GM18511 (cell line): ENCODE data around the gene GABBR2.

Experiments
- ATAC-seq: cut with Tn5 transposase; IDR thresholded peaks from one replicate; pipeline ENCODE4 v1.9.1; 2021; ENCODE audit warnings: mild to moderate bottlenecking, moderate library complexity; ENCODE audit not compliant: unreplicated experiment

Gene GABBR2

DNA sequence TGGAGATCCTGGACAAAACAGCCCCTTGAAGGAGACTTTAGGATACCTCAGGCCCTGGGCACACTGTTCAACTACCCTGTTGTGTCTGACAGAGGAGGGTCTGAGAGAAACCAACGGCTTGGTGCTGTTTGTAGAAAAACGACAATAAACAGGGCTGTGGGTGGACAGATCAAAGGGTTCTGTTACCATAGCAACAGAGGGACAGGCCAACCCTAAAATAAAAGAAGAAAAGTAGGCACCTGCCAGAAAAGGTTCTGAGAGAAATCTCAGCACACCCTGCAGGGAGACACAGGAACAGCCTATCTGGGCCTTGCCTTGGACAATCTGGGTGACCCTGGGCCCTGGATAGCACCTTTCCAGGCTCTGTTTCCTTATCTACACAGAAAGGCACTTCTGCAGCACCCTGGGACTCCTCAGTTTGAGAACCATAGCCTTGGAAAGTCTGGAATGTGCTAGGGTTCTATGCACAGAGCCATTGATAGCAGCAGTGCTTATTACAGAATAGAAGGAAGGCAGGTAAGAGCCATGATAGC is 348.5 kb downstream of the GABBR2 start:
- ATAC-seq = no peak

GRCh38 chr9:98359569-98359968 is 349.2 kb downstream of the GABBR2 start:
- ATAC-seq = no peak

DNA sequence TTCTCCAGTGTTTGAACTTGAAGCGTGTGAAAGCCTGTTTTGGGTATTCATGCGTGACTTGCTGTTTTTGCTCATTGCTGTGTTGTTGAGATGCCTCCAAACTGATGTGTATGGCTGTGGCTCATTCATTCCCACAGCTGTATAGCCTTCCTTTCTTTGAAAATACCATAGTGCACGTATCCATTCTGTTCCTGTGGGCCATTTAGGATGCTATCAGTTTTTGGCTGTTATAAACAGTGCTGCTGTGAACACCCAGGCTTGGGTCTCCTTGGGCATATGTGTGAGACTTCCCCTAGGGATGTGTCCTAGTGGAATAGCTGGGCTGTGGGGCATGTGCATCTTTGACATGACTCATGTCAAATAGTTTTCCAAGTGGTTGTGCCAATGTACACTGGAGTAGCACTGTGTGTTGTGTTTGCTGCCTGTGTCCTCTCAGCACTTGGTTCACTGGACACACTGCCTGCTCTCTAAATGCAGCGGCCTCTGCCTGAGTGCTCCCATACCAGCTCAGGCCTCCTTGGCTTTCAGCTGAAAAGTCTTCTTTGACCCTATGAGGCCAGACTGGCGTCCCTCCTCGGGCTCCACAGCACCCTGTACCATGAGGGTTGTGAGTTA is 350.7 kb downstream of the GABBR2 start:
- no peak for ATAC-seq

DNA sequence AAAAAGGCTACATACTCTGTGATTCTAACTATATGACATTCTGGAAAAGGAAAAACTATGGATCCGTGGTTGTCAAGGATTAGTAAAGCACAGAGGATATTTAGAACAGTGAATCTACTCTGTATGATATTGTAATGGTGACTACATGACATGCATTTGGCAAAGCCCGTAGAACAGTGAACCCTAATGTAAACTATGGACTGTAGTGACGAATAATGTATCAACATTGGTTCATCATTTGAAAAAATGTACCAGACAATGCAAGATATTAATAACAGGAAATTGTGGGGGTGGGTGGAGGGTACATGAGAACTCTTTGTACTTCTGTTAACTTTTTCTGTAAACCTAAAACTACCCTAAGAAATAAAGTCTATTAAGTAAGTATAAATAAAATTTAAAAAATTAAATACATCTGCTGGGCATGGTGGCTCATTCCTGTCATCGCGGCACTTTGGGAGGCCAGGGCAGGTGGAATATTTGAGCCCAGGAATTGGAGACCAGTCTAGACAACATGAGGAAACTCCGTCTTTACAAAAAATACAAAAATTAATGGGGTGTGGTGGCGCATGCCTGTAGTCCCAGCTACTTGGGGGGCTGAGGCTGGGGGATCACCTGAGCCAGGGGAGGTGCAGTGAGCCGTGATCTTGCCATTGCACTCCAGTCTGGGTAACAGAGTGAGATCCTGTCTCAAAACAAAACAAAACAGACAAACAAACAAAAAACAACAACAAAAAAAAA is 351.6 kb downstream of the GABBR2 start:
- no peak for ATAC-seq

GRCh38 chr9:98356326-98356725 is 352.4 kb downstream of the GABBR2 start:
- no peak for ATAC-seq

- ATAC-seq = no peak
Measured at GRCh38 chr9:98351370-98351769, 357.4 kb downstream of the GABBR2 start.

DNA sequence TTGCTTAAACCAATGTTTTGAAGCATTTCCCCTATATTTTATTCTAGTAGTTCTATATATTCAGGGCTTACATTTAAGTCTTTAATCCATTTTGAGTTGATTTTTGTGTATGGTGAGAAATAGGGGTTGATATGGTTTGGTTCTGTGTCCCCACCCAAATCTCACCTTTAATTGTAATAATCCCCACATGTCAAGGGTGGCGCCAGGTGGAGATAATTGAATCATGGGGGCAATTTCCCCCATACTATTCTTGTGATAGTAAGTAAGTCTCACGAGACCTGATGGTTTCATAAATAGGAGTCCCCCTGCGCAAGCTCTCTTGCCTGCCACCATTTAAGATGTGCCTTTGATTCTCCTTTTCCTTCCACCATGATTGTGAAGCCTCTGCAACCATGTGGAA is 361.1 kb downstream of the GABBR2 start:
- ATAC-seq = no peak

- no peak for ATAC-seq
Measured at GRCh38 chr9:98345011-98345410, 363.7 kb downstream of the GABBR2 start.

GRCh38 chr9:98344581-98344980 is 364.2 kb downstream of the GABBR2 start:
- ATAC-seq = no peak

DNA sequence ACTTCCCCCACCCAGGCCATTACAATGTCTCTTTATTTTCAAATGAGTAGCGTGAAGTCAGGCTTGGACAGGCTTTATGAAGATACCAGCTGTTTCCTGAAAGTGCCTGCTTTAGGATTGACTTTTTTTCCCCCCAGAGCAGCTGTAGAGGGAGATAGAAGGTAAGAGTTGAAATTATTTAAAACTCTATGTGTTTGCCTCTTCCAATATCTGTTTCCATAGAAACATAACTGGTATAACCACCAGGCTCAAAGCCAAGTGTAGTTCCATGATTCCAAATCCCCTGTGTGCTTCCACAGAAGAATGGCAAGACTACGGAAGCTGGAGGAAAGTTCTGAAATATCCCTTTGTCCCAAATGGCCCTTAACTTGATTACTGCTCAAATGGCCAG is 365.9 kb downstream of the GABBR2 start:
- no peak for ATAC-seq

DNA sequence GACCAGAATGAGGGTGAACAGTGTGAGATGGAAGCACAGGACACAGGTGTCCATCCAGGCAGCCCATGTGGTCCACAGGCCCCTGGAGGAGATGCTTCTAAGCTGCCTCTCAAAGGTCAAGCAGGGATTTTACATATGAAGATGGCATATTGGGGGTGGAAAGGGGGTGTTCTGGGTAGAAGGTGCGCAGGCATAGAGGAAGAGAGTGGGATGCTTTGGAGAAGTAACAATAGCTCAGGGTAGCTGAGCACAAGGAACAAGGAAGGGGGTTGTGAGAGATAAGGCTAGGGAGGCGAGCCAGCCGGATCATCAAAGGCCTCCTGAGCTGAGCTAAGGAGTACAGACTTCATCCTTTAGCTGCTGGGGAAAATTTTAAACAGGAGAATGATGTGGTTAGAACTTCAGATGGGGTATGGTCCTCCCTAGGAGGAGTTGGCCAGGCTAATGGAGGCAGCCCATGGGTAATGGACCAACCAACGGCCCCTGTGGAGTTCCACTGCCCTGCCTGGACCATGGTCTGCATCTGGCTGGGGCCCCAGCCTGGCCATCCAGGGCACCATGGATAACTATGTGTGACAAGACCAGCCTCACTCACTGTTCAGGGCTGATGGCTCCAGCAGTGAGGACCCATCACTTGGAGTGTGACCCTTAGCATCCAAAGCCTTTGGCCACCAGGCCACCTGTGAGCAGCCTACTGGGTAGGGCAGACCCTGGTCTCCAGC is 366.5 kb downstream of the GABBR2 start:
- no peak for ATAC-seq

- ATAC-seq = no peak
Measured at GRCh38 chr9:98341157-98342097, 367.3 kb downstream of the GABBR2 start.

DNA sequence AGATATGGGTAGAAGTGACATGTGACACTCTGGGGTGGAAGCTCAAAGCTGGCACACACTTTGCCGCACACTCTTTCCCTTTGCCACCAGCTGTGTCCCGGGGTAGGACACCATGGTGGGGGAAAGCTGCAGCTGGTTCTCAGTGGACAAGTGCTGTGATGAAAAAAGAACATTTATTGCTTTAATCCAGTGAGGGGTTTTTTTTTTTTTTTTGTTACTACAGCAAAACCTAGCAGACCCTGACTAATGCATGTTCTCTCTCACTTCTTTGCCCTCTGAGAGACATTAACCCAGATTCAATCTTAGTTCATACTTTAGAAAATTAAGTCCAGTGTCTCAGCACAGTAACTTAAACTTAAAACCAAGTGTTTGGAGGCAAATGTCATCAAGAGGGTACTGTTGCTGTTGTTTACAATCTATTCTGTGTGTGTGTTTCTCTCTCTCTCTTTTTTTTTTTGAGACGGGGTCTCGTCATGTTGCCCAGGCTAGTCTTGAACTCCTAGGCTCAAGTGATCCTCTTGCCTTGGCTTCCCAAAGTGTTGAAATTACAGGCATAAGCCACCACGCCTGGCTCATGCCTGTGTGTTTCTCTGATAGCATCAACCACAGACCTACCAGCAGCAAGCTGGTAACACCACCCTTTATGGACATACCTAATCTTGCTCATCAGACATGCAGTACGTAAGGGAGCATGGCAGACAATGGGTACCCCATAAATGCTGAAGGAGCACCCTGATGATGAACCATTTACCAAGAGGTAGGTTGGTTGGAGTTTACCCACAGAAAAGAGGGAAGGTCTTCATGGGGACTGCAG is 368.5 kb downstream of the GABBR2 start:
- ATAC-seq = no peak

DNA sequence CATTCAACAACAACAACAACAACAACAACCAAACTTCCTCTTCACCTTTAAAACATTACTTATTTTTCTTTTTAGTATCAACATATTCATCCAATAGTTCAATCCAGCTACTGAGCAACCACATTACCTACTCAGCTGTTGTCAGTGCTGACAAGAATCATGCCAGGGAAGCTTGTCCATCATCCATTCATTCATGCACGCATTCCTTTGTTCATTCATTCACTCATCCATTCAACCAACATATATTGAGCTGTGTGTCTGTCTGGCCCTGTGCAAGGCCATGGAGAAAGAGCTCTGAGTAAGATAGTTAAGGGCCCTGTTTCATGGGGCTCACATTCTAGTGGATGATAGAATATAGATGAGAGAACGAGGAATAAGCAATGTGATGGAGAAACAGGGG is 373.1 kb downstream of the GABBR2 start:
- ATAC-seq = no peak

GRCh38 chr9:98334796-98335195 is 373.9 kb downstream of the GABBR2 start:
- no peak for ATAC-seq

DNA sequence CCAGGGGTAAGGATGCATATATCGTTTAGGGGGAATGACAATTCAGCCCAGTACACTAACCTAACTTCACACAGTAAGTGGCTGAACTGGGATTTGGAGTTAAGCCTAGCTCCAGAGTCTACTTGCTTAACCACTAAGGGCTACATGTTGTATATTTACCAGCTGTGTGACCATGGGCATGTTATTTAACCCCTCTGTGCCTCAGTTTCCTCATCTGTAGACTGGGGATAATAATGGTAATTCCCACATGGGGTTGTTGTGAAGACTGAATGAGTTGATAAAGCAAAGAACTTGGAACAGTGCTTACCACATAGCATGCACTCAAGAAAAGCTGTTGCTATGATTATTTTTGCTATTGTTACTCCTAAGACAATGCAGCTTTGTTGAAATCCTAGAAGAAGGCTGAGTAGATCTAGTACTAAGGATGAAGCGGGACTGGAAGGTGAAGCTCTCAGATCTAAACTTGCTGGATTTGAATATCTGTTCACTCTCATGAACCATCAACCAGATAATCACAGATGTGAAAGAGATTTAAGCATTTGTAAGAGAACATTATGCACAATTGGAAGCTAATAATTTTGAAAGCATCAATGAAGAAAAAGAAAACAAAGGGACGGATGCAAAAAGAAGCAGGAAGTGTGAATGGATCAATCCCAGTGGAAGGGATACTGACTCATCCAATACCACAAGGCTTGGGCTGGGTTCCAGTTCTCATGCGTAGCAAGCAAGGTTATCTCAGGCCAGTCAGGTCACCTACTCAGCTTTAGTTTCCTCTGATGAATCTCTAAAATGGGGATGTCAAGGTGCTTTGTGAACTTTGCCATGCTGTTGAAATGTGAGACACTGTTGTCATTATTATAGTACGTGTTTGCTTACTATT is 374.8 kb downstream of the GABBR2 start:
- ATAC-seq = no peak

DNA sequence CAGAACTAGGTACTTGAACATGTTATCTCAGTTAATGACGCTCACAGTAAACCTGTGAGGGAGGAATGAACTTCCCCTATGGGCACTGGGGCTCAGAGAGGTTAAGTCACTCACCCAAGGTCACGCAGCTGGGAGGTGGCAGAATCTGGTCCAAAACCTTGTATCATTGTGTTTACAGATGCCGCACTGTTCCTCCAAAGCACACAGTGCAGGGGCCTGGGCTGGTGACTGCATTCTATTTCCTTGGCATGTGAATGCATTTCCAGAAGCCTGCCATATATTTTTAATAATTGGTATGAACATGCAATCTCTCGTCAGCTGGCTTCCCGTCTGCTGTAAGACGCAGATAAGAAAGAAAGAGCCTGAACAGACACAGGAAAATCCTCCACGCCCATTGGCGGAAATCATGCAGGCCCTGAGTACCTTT is 376.3 kb downstream of the GABBR2 start:
- ATAC-seq = no peak

GRCh38 chr9:98331536-98332259 is 377.0 kb downstream of the GABBR2 start:
- no peak for ATAC-seq
